Activated CD4-positive, alpha-beta memory T cell treated with anti-CD3 and anti-CD28 coated beads for 36 hours (primary cell): ENCODE measurements around the gene HSD3B2. TPM values are rescaled to one million over a fixed set of nuclear protein-coding genes. Genes with fewer than 3 reads are reported as not detected.
"Not testable (repeated sequence)": the region's sequence is repeated elsewhere in the genome, so short reads cannot be mapped to it uniquely, and the experiment has no call there.

ENCODE experiments used
- CTCF ChIA-PET: fragments of 350-600 bp; sonication (Branson Sonifier 250); formaldehyde crosslinking; loops from one replicate; lab custom pipeline; 2021; ENCODE audit warnings: antibody characterized with exemption, inconsistent platforms; lab: Charles Lee
- POLR2A ChIA-PET: fragments of 350-600 bp; sonication (Branson Sonifier 250); formaldehyde crosslinking; loops from one replicate; lab custom pipeline; 2021; ENCODE audit warnings: antibody characterized with exemption; lab: Charles Lee
- DNase-seq: peaks from one replicate; pipeline ENCODE4 v3.0.0-alpha.2; 2020
- H3K27ac Mint-ChIP-seq: one replicate; pipeline ENCODE4 v1.8.0; 2021; ENCODE audit warnings: mixed read lengths
- H3K27me3 Mint-ChIP-seq: one replicate; pipeline ENCODE4 v1.8.0; 2021; ENCODE audit warnings: mixed read lengths
- H3K36me3 Mint-ChIP-seq: one replicate; pipeline ENCODE4 v1.8.0; 2021; ENCODE audit warnings: mixed read lengths
- H3K4me1 Mint-ChIP-seq: one replicate; pipeline ENCODE4 v1.8.0; 2021; ENCODE audit warnings: low read depth, mixed read lengths
- H3K4me3 Mint-ChIP-seq: one replicate; pipeline ENCODE4 v1.8.0; 2021; ENCODE audit warnings: mild to moderate bottlenecking, mixed read lengths
- H3K9me3 Mint-ChIP-seq: one replicate; pipeline ENCODE4 v1.8.0; 2021; ENCODE audit warnings: mixed read lengths
- intact Hi-C: fragments of 100-400 bp; cut with micrococcal nuclease; formaldehyde crosslinking; loops from one replicate; pipeline ENCODE4 v1.15.1; 2023
- total RNA-seq, 2 experiments: library from RNA; stranded (reverse); gene quantifications; one replicate each; pipeline ENCODE4 v1.2.3, GENCODE V29; 2021

The HSD3B2 gene
- not detected for total RNA-seq

GRCh38 chr1:119414950-119415349, at the start of gene HSD3B2:
TSS of gene HSD3B2 (plus strand) at chr1:119415150. CDS start at chr1:119415420, 270 bp downstream.
- Mint-ChIP-seq H3K4me1 (no peaks in the 10 kb centered on the region), H3K27me3 (no peaks in the 10 kb centered on the region), H3K9me3 (no peaks in the 10 kb centered on the region), H3K27ac (no peak within 1 kb of the TSS), H3K36me3 (no peaks in the 10 kb centered on the region), H3K4me3 (no peak within 1 kb of the TSS)
- ChIA-PET CTCF (no interaction called here), POLR2A (no interaction called here)
- no peak for DNase-seq
- intact Hi-C loops: no loop called here

GRCh38 chr1:119366424-119366823, 48.5 kb upstream of the HSD3B2 start:
- Mint-ChIP-seq H3K27me3 (peaks cover 21% of the 10 kb centered on the region), H3K4me1 (no peaks in the 10 kb centered on the region), H3K9me3 (no peaks in the 10 kb centered on the region), H3K4me3 (no peak overlapping the region), H3K27ac (no peak overlapping the region), H3K36me3 (no peaks in the 10 kb centered on the region)
- no peak for DNase-seq
- ChIA-PET CTCF (interaction anchor here (0.7 to 1.6 kb wide), 5 partner anchors 81 to 109 kb away, joined by 3 to 5 read pairs (median 4); no protein-coding TSS in a partner anchor), POLR2A (no interaction called here)
- intact Hi-C loops: no loop called here

GRCh38 chr1:119367432-119368124, 47.4 kb upstream of the HSD3B2 start:
- H3K36me3 Mint-ChIP-seq: no peaks in the 10 kb centered on the region
- ChIA-PET CTCF (interaction anchor here (0.6 to 1.6 kb wide), 6 partner anchors 82 to 161 kb away, joined by 3 to 5 read pairs (median 4); no protein-coding TSS in a partner anchor), POLR2A (no interaction called here)
- H3K9me3 Mint-ChIP-seq: no peaks in the 10 kb centered on the region
- no peak overlapping the region for H3K4me3 Mint-ChIP-seq
- H3K27ac Mint-ChIP-seq: no peak overlapping the region
- peaks cover 23% of the 10 kb centered on the region for H3K27me3 Mint-ChIP-seq
- H3K4me1 Mint-ChIP-seq: no peaks in the 10 kb centered on the region
- DNase-seq: no peak
- intact Hi-C loops: loop anchor here (1.0 kb wide), 1 partner anchor 80 kb away; no protein-coding TSS in a partner anchor

- Mint-ChIP-seq H3K4me1 (no peaks in the 10 kb centered on the region), H3K9me3 (no peaks in the 10 kb centered on the region), H3K27me3 (peaks cover 21% of the 10 kb centered on the region), H3K4me3 (no peak within 1 kb of the TSS), H3K27ac (no peak within 1 kb of the TSS), H3K36me3 (no peaks in the 10 kb centered on the region)
- no peak for DNase-seq
- intact Hi-C loops: no loop called here
- ChIA-PET POLR2A (no interaction called here), CTCF (no interaction called here)
Observed at GRCh38 chr1:119368554-119368953, 46.4 kb upstream of the HSD3B2 start, which contains the start of gene HAO2. TSS of gene HAO2 (plus strand) at chr1:119368785. CDS start at chr1:119381086, 12,301 bp downstream.

GRCh38 chr1:119370748-119371147, 44.2 kb upstream of the HSD3B2 start:
- DNase-seq: no peak
- Mint-ChIP-seq H3K36me3 (no peaks in the 10 kb centered on the region), H3K27me3 (peaks cover 16% of the 10 kb centered on the region), H3K4me3 (no peak overlapping the region), H3K27ac (no peak overlapping the region), H3K4me1 (peaks cover 7% of the 10 kb centered on the region), H3K9me3 (no peaks in the 10 kb centered on the region)
- POLR2A ChIA-PET: no interaction called here
- CTCF ChIA-PET: no interaction called here
- intact Hi-C loops: no loop called here

- intact Hi-C loops: no loop called here
- Mint-ChIP-seq H3K27ac (no peak overlapping the region), H3K4me1 (peaks cover 7% of the 10 kb centered on the region), H3K4me3 (no peak overlapping the region), H3K36me3 (no peaks in the 10 kb centered on the region), H3K27me3 (peaks cover 16% of the 10 kb centered on the region), H3K9me3 (no peaks in the 10 kb centered on the region)
- DNase-seq: no peak
- ChIA-PET CTCF (no interaction called here), POLR2A (no interaction called here)
Observed at GRCh38 chr1:119371815-119372214, 43.1 kb upstream of the HSD3B2 start.

GRCh38 chr1:119372503-119373086, 42.4 kb upstream of the HSD3B2 start:
- no peak for DNase-seq
- Mint-ChIP-seq H3K36me3 (no peaks in the 10 kb centered on the region), H3K9me3 (peaks cover 3% of the 10 kb centered on the region), H3K27me3 (peaks cover 15% of the 10 kb centered on the region), H3K4me1 (peaks cover 7% of the 10 kb centered on the region), H3K4me3 (no peak overlapping the region), H3K27ac (no peak overlapping the region)
- ChIA-PET POLR2A (no interaction called here), CTCF (interaction anchor here (1.2 kb wide), 1 partner anchor 98 kb away, joined by 4 read pairs; no protein-coding TSS in a partner anchor)
- intact Hi-C loops: no loop called here

- intact Hi-C loops: no loop called here
- Mint-ChIP-seq H3K4me3 (no peak overlapping the region), H3K36me3 (no peaks in the 10 kb centered on the region), H3K27ac (no peak overlapping the region), H3K27me3 (peaks cover 10% of the 10 kb centered on the region), H3K9me3 (peaks cover 3% of the 10 kb centered on the region), H3K4me1 (peaks cover 7% of the 10 kb centered on the region)
- DNase-seq: no peak
- POLR2A ChIA-PET: no interaction called here
- CTCF ChIA-PET: interaction anchor here (1.2 kb wide), 1 partner anchor 99 kb away, joined by 4 read pairs; no protein-coding TSS in a partner anchor
Observed at GRCh38 chr1:119373465-119373864, 41.5 kb upstream of the HSD3B2 start.

GRCh38 chr1:119374208-119374874, 40.6 kb upstream of the HSD3B2 start:
- peaks cover 3% of the 10 kb centered on the region for H3K9me3 Mint-ChIP-seq
- DNase-seq: no peak
- no peak overlapping the region for H3K27ac Mint-ChIP-seq
- intact Hi-C loops: no loop called here
- ChIA-PET CTCF (no interaction called here), POLR2A (no interaction called here)
- H3K4me1 Mint-ChIP-seq: peaks cover 7% of the 10 kb centered on the region
- no peaks in the 10 kb centered on the region for H3K36me3 Mint-ChIP-seq
- H3K4me3 Mint-ChIP-seq: no peak overlapping the region
- peaks cover 4% of the 10 kb centered on the region for H3K27me3 Mint-ChIP-seq

- CTCF ChIA-PET: no interaction called here
- intact Hi-C loops: no loop called here
- no peak overlapping the region for H3K27ac Mint-ChIP-seq
- no peak overlapping the region for H3K4me3 Mint-ChIP-seq
- H3K4me1 Mint-ChIP-seq: peaks cover 7% of the 10 kb centered on the region
- H3K36me3 Mint-ChIP-seq: no peaks in the 10 kb centered on the region
- no peak for DNase-seq
- peaks cover 4% of the 10 kb centered on the region for H3K27me3 Mint-ChIP-seq
- H3K9me3 Mint-ChIP-seq: peaks cover 3% of the 10 kb centered on the region
- POLR2A ChIA-PET: no interaction called here
Observed at GRCh38 chr1:119375366-119375765, 39.6 kb upstream of the HSD3B2 start.

- peaks cover 3% of the 10 kb centered on the region for H3K9me3 Mint-ChIP-seq
- POLR2A ChIA-PET: no interaction called here
- H3K4me3 Mint-ChIP-seq: no peak overlapping the region
- peaks cover 7% of the 10 kb centered on the region for H3K4me1 Mint-ChIP-seq
- H3K36me3 Mint-ChIP-seq: no peaks in the 10 kb centered on the region
- H3K27me3 Mint-ChIP-seq: peaks cover 4% of the 10 kb centered on the region
- no peak for DNase-seq
- CTCF ChIA-PET: no interaction called here
- intact Hi-C loops: no loop called here
- no peak overlapping the region for H3K27ac Mint-ChIP-seq
Observed at GRCh38 chr1:119376594-119376993, 38.4 kb upstream of the HSD3B2 start.

GRCh38 chr1:119377594-119377993, 37.4 kb upstream of the HSD3B2 start:
- CTCF ChIA-PET: interaction anchor here (0.7 kb wide), 1 partner anchor 490 kb away, joined by 4 read pairs; no protein-coding TSS in a partner anchor
- intact Hi-C loops, H3K36me3 Mint-ChIP-seq, H3K27ac Mint-ChIP-seq, DNase-seq, H3K4me1 Mint-ChIP-seq, H3K27me3 Mint-ChIP-seq, H3K4me3 Mint-ChIP-seq, POLR2A ChIA-PET, H3K9me3 Mint-ChIP-seq: not testable (repeated sequence)
